ENCODE data around the gene ATP2B2.
A peak's percentile ranks its signal among the peaks of the same experiment; 100 is the strongest.
"Not testable (repeated sequence)": the region's sequence is repeated elsewhere in the genome, so short reads cannot be mapped to it uniquely, and the experiment has no call there.

Gene ATP2B2

GRCh38 chr3:10391391-10391790 lies 114.0 kb downstream of the ATP2B2 start:
- H3K27me3 ChIP-seq (replicated peaks; ENCODE audit: control insufficient read depth, insufficient read depth, low read length): peaks cover 18% of the 10 kb centered on the region
- no peak overlapping the region for H3K4me3 ChIP-seq (ENCODE audit: low read length)
- DNase-seq (ENCODE audit: low read depth): no peak
- no peak overlapping the region for H3K9ac ChIP-seq (ENCODE audit: low read length)
- H3K36me3 ChIP-seq (ENCODE audit: control insufficient read depth, insufficient read depth, low read length, severe bottlenecking): no peaks in the 10 kb centered on the region
- no peaks in the 10 kb centered on the region for H3K4me1 ChIP-seq (ENCODE audit: control insufficient read depth, insufficient read depth, low read length)
- peaks cover 49% of the 10 kb centered on the region for H3K9me3 ChIP-seq (ENCODE audit: control insufficient read depth, low read length)

DNA sequence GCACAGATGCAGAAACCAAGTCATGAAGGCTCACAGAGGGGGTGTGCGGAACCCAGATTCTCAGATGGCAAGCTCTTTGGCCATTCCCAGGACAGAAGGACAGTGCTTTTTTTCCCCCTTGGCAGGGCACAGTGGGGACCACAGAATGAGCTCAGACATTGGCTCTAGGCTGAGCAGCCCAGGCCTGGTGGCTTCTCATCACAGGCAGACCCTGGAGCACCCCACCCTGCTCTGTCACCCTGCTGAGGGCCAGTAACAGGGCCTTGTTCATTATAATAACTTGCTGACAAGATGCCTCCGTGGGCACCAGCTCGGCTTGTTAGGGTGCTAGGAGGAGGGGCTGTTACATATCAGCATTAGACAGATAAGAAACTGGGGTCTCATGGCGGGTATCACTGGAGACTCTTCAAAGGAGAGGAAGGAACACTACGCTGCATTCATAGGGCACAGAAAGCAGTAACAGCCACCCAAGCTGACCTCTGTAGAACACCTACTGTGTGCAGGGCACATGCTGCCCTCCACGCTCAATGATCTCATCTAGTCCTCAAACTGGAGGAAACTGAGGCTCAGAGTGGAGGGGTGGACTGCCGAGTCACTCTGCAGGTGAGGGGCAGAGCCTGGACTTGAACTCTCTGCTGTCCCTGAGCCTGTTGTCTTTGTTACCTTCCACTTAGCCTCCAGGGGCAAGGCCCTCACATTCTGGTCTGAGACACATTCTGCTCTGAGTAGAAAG lies 114.6 kb downstream of the ATP2B2 start:
- Histone ChIP-seq H3K9me3 (ENCODE audit: control insufficient read depth, low read length) (peaks cover 55% of the 10 kb centered on the region), H3K9ac (ENCODE audit: low read length) (no peak overlapping the region)
- DNase-seq (ENCODE audit: low read depth): no peak

GRCh38 chr3:10389995-10390394 lies 115.4 kb downstream of the ATP2B2 start:
- peaks cover 20% of the 10 kb centered on the region for H3K27me3 ChIP-seq (replicated peaks; ENCODE audit: control insufficient read depth, insufficient read depth, low read length)
- H3K4me3 ChIP-seq (ENCODE audit: low read length): no peak overlapping the region
- H3K36me3 ChIP-seq (ENCODE audit: control insufficient read depth, insufficient read depth, low read length, severe bottlenecking): no peaks in the 10 kb centered on the region
- H3K9ac ChIP-seq (ENCODE audit: low read length): no peak overlapping the region
- peaks cover 60% of the 10 kb centered on the region for H3K9me3 ChIP-seq (ENCODE audit: control insufficient read depth, low read length)
- DNase-seq (ENCODE audit: low read depth): no peak
- no peaks in the 10 kb centered on the region for H3K4me1 ChIP-seq (ENCODE audit: control insufficient read depth, insufficient read depth, low read length)

More for the DNA sequence above, 114.6 kb downstream of the ATP2B2 start:
- Histone ChIP-seq H3K36me3 (ENCODE audit: control insufficient read depth, insufficient read depth, low read length, severe bottlenecking) (no peaks in the 10 kb centered on the region), H3K27me3 (replicated peaks; ENCODE audit: control insufficient read depth, insufficient read depth, low read length) (peaks cover 13% of the 10 kb centered on the region), H3K4me1 (ENCODE audit: control insufficient read depth, insufficient read depth, low read length) (no peaks in the 10 kb centered on the region), H3K4me3 (ENCODE audit: low read length) (no peak overlapping the region)

DNA sequence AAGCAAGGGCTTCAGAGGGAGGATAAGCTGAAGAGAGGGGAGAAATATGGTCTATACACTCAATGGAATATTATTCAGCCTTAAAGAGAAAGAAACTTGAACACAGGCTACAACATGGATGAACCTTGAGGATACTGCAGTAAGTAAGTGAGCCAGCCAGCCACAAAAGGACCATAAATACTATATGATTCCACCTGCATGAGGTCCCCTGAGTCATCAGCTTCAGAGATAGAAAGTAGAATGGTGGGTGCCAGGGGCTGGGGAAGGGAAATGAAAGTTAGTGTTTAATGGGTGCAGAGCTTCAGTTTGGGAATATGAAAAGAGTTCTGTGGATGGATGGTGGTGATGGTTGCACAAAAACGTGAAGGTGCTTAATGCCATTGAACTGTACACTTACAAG lies 116.0 kb downstream of the ATP2B2 start:
- H3K9ac ChIP-seq (ENCODE audit: low read length): no peak overlapping the region
- no peak overlapping the region for H3K4me3 ChIP-seq (ENCODE audit: low read length)
- peaks cover 20% of the 10 kb centered on the region for H3K27me3 ChIP-seq (replicated peaks; ENCODE audit: control insufficient read depth, insufficient read depth, low read length)
- DNase-seq (ENCODE audit: low read depth): no peak
- H3K36me3 ChIP-seq (ENCODE audit: control insufficient read depth, insufficient read depth, low read length, severe bottlenecking): no peaks in the 10 kb centered on the region
- peaks cover 60% of the 10 kb centered on the region for H3K9me3 ChIP-seq (ENCODE audit: control insufficient read depth, low read length)
- H3K4me1 ChIP-seq (ENCODE audit: control insufficient read depth, insufficient read depth, low read length): no peaks in the 10 kb centered on the region

- H3K9me3 ChIP-seq (ENCODE audit: control insufficient read depth, low read length): peaks cover 60% of the 10 kb centered on the region
- H3K4me3 ChIP-seq (ENCODE audit: low read length): peak overlapping the region; percentile 25
- DNase-seq (ENCODE audit: low read depth): peak; percentile 37
- peaks cover 30% of the 10 kb centered on the region for H3K27me3 ChIP-seq (replicated peaks; ENCODE audit: control insufficient read depth, insufficient read depth, low read length)
- no peak overlapping the region for H3K9ac ChIP-seq (ENCODE audit: low read length)
- H3K36me3 ChIP-seq (ENCODE audit: control insufficient read depth, insufficient read depth, low read length, severe bottlenecking): no peaks in the 10 kb centered on the region
- H3K4me1 ChIP-seq (ENCODE audit: control insufficient read depth, insufficient read depth, low read length): no peaks in the 10 kb centered on the region
These were observed 117.3 kb downstream of the ATP2B2 start for GRCh38 chr3:10387881-10388609.

DNA sequence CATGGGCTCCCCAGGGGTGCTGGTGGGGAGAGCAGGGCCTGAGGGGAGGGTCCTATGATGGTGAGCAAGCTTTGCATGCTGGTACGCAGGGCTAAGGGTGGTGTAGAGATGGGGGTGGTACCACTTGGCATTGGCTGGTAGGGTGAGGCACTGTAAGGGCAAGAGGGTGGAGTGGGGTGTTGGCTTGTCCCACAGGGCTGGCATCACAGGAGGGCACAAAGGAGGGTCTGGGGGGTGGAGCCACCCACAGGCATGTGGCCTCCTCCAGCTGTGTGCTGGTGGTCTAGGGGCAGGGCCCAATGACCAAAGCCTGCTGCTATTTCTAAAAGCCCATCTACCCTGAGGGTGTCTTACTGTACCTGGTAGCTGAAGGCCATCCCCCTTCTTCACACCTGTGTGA lies 119.3 kb downstream of the ATP2B2 start:
- H3K36me3 ChIP-seq (ENCODE audit: control insufficient read depth, insufficient read depth, low read length, severe bottlenecking): no peaks in the 10 kb centered on the region
- no peak for DNase-seq (ENCODE audit: low read depth)
- H3K4me1 ChIP-seq (ENCODE audit: control insufficient read depth, insufficient read depth, low read length): peaks cover 3% of the 10 kb centered on the region
- H3K4me3 ChIP-seq (ENCODE audit: low read length): no peak overlapping the region
- H3K27me3 ChIP-seq (replicated peaks; ENCODE audit: control insufficient read depth, insufficient read depth, low read length): peaks cover 29% of the 10 kb centered on the region
- H3K9ac ChIP-seq (ENCODE audit: low read length): no peak overlapping the region
- H3K9me3 ChIP-seq (ENCODE audit: control insufficient read depth, low read length): peaks cover 55% of the 10 kb centered on the region

GRCh38 chr3:10384541-10385360 lies 120.6 kb downstream of the ATP2B2 start:
- Histone ChIP-seq H3K9ac (ENCODE audit: low read length) (no peak overlapping the region), H3K27me3 (replicated peaks; ENCODE audit: control insufficient read depth, insufficient read depth, low read length) (peaks cover 18% of the 10 kb centered on the region), H3K4me1 (ENCODE audit: control insufficient read depth, insufficient read depth, low read length) (peaks cover 5% of the 10 kb centered on the region), H3K9me3 (ENCODE audit: control insufficient read depth, low read length) (peaks cover 44% of the 10 kb centered on the region), H3K36me3 (ENCODE audit: control insufficient read depth, insufficient read depth, low read length, severe bottlenecking) (no peaks in the 10 kb centered on the region), H3K4me3 (ENCODE audit: low read length) (no peak overlapping the region)
- DNase-seq (ENCODE audit: low read depth): no peak

DNA sequence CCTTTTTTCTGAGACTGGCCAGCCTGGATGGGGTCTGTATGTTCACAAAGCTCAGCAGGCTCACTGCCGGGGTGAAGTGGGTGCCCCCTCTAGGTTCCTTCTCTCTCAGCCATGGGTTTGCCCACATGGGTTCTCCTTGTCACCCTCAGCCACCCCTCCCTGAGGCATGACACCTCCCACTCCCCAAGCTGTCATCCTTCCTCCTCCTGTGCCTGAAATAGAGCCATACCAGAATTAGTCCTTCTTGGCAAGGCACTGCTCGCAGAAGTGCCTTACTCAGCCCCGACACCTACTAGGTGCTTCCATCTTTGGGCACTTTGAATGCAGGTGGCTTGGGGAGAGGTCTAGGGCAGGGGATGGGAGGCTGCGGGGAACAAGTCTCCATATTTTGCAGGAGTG lies 121.5 kb downstream of the ATP2B2 start:
- DNase-seq (ENCODE audit: low read depth): no peak
- Histone ChIP-seq H3K4me3 (ENCODE audit: low read length) (no peak overlapping the region), H3K36me3 (ENCODE audit: control insufficient read depth, insufficient read depth, low read length, severe bottlenecking) (no peaks in the 10 kb centered on the region), H3K27me3 (replicated peaks; ENCODE audit: control insufficient read depth, insufficient read depth, low read length) (peaks cover 18% of the 10 kb centered on the region), H3K9ac (ENCODE audit: low read length) (no peak overlapping the region), H3K9me3 (ENCODE audit: control insufficient read depth, low read length) (peaks cover 35% of the 10 kb centered on the region), H3K4me1 (ENCODE audit: control insufficient read depth, insufficient read depth, low read length) (peaks cover 5% of the 10 kb centered on the region)

DNA sequence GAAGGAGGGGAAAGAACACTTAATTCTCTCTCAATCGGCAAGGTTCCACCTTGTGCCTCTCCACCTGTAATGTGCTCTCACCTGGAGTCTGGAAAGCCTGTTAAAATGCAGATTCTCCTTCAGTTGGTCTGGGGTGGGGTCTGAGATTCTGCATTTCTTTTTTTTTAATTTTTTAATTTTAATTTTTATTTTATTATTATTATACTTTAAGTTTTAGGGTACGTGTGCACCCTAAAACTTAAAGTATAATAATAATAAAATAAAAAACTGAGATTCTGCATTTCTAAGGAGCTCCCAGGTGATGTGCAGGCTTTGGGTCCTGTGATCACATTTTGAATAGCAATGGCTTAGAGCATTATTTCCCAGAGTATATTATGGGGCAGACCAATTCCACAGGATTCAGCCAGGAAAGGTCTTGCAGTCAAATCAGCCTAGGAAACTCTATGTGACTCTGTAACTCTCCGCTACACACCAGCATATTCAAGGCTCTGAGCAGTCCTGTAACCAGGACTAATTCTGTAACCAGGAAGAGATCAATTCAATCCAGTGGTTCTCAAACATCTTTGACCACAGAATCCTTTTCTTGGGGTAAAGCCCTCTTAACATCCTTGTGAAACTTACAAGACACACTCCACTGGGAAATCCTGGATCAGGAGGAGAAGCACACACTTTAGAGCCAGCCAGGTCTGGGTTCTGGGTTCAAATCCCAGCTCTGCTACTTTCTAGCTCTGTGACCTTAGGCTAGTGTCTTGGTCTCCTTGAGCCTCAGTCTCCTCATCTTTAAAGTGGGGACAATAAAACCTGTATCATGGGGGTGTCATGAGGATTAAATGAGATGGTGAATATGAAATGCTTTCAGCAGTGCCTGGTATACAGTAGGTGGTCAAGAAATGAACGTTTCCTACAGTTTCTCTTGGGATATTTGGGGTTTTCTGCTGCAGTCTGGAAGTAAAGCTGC lies 122.2 kb downstream of the ATP2B2 start:
- Histone ChIP-seq H3K9ac (ENCODE audit: low read length) (no peak overlapping the region), H3K27me3 (replicated peaks; ENCODE audit: control insufficient read depth, insufficient read depth, low read length) (peaks cover 18% of the 10 kb centered on the region), H3K36me3 (ENCODE audit: control insufficient read depth, insufficient read depth, low read length, severe bottlenecking) (no peaks in the 10 kb centered on the region), H3K4me3 (ENCODE audit: low read length) (no peak overlapping the region), H3K4me1 (ENCODE audit: control insufficient read depth, insufficient read depth, low read length) (peaks cover 5% of the 10 kb centered on the region), H3K9me3 (ENCODE audit: control insufficient read depth, low read length) (peaks cover 28% of the 10 kb centered on the region)
- DNase-seq (ENCODE audit: low read depth): no peak

- not testable (repeated sequence) for H3K4me1 ChIP-seq (ENCODE audit: control insufficient read depth, insufficient read depth, low read length); H3K9ac ChIP-seq (ENCODE audit: low read length); H3K4me3 ChIP-seq (ENCODE audit: low read length); DNase-seq (ENCODE audit: low read depth); H3K36me3 ChIP-seq (ENCODE audit: control insufficient read depth, insufficient read depth, low read length, severe bottlenecking)
- Histone ChIP-seq H3K27me3 (replicated peaks; ENCODE audit: control insufficient read depth, insufficient read depth, low read length) (peaks cover 22% of the 10 kb centered on the region), H3K9me3 (ENCODE audit: control insufficient read depth, low read length) (peaks cover 21% of the 10 kb centered on the region)
These were observed 122.9 kb downstream of the ATP2B2 start for GRCh38 chr3:10382445-10382844.

Measured in adipocyte (in vitro differentiated cells).